HTERT RPE-1 (cell line): Measurements from ENCODE around the gene FAM120B.

Source experiments
- in situ Hi-C: fragments of 300-500 bp; cut with MboI; formaldehyde crosslinking; loops from 4 replicates; pipeline ENCODE4 v1.14.3; 2020; ENCODE audit warnings: low sequenced_read_pairs

The FAM120B gene

GRCh38 chr6:170410241-170410640 lies 103.7 kb downstream of the FAM120B start:
- in situ Hi-C loops: no loop called here

DNA sequence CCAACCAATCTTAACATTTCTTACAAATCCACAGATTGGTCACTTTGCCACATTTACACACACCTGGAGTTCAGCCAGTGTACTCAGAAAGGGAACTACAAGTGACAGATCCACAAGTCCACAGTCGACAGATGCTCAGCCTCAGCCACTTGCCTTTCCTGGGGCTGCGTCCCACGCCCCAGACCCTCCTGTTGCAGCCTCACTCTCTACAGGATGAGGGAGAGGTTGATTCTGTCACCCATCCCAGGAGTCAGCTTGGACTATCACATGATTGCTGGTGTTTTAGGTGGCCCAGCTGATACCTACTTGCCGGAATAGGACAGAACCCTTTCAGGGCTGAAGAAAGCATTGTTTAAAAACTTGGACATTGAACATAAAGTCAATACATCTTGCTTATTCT lies 108.8 kb downstream of the FAM120B start:
- in situ Hi-C loops: no loop called here

DNA sequence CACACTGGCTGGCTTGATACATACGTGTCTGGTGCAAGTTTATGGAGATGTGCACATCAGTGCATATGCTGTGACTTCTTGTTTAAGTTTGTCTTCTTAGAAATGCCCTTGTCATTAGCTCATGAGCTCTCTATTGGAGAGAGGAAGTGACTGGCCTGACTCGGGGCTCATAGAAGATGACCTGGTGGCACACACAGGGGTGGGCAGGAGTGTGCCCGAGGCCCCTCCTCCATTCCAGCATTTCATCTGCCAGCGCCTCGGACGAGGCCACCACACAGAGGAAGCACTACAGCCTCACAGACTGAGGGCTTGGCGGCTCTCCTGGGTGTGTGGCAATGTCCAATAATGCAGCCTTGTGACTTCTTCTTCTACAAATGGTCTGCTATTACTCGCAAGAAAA lies 109.7 kb downstream of the FAM120B start:
- in situ Hi-C loops: no loop called here

DNA sequence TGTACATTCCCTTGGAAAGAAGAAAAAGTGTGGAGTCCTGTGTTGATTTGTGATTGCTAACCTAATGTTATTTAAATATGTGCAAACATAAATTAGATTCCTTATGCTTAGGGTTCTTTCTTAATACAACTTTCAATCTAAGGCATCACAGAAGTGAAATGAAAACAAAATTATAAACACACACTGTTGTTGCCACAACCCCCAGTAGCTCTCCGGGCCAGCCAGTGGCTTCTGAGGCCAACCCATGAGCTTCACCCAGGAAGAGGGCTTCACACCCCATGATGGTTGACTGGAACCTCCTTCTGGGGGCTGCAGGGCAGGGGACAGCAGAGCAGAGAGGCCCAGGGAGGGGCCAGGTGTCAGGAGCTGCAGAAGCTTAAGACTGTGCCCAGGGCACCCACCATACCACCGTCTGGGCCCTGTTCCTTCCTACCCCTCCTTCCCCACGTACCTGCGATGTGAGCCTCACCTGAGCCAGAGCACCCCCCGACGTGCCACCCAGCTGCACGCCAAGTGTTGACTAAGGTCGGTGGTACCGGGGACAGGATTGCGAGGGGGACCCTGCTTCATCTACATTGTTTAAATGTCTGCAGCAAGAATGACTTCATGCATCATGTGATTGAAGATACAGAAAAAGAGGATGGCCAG lies 110.5 kb downstream of the FAM120B start:
- in situ Hi-C loops: no loop called here

- in situ Hi-C loops: no loop called here
Measured at GRCh38 chr6:170417881-170418280, 111.3 kb downstream of the FAM120B start.

DNA sequence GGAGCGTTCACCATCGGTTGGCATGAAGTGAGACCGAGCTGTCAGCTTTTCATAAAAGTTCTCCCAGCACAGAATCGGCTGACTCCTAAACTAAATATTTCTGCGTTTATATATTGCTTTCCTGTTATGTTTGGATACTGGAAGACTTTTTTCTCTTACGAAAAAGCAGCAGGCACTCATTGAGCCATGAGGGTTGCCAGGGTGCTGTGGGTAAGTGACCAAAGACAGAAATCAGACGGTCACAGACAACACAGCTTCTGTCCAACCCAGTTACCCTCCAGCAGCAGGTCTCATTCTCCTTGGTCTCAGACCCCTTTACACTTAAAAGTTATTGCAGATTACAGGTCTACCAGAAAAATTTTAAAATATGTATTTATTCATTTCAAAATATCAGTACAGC lies 113.7 kb downstream of the FAM120B start:
- in situ Hi-C loops: no loop called here

DNA sequence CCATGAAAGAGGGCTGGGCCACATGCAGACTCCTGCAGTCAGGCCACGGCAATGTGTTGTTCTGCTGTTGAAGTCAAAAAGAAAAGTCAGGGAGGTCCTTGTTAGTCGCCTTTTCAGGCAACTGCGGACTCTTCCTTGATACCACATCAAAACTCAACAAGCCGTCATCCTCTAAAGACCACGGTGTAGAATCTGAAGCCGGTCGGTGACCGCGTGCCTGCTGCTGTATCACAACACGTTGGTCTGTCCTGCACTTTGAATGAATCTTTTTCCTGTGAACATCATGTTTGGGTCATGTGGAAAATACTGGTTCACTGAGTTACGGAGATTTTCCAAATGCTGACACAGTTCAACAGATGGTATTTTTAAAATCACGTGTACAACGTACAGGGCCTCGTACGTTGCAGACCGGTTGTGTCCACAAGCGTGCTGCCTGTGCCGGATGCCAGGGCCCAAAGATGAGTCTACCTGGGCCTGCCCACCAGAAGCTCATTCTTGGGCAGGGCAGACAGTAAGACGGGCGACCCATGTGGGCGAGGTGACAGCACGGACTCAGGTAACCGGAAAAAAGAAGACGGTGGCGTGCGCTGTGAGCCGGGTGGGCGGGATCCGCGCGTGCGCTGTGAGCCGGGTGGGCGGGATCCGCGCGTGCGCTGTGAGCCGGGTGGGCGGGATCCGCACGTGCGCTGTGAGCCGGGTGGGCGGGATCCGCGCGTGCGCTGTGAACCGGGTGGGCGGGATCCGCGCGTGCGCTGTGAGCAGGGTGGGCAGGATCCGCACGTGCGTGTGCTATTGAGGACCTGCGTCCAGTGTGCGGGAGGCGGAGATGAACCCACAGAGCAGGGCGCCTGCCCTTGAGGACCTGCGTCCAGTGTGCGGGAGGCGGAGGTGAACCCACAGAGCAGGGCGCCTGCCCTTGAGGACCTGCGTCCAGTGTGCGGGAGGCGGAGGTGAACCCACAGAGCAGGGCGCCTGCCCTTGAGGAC lies 114.5 kb downstream of the FAM120B start:
- in situ Hi-C loops: no loop called here

DNA sequence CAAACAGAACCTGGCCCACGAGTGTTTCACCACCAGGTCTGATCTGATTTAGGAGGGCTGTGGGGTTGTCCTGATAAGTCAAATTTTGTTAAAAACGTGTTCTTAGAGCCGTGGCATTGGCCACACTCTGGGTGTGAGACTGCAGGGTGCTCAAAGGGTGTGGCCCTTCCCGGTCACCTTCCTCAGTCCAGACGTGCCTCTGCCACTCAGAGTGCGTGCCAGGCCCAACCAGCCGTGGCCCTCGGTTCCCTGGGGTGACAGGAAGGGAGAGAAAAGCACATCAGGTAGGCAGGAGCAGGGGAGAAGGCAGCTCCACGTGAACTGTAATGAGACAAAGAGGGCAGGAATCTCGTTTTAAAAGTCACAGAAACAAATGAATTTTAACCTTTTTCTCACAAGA lies 115.4 kb downstream of the FAM120B start:
- in situ Hi-C loops: no loop called here

DNA sequence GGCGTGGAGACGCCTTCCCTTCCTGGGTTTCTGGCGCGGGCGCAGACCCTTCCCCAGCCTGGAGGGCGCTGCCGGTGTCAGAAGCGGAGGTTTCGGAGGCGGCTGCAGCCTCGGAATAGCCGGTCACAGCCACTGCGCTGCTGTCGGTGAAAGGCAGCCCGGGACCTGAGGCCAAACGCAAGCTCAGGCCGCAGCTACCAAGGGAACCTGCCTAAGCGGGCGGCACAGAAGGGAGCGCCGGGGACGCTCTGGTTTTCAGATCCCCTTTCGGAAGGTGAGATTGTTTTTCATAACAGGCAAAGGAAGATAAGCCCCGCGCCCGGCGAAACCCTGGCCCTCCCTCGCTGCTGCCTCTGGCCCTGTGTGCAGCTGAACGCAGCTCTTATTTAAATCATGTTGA lies 116.5 kb downstream of the FAM120B start:
- in situ Hi-C loops: no loop called here

DNA sequence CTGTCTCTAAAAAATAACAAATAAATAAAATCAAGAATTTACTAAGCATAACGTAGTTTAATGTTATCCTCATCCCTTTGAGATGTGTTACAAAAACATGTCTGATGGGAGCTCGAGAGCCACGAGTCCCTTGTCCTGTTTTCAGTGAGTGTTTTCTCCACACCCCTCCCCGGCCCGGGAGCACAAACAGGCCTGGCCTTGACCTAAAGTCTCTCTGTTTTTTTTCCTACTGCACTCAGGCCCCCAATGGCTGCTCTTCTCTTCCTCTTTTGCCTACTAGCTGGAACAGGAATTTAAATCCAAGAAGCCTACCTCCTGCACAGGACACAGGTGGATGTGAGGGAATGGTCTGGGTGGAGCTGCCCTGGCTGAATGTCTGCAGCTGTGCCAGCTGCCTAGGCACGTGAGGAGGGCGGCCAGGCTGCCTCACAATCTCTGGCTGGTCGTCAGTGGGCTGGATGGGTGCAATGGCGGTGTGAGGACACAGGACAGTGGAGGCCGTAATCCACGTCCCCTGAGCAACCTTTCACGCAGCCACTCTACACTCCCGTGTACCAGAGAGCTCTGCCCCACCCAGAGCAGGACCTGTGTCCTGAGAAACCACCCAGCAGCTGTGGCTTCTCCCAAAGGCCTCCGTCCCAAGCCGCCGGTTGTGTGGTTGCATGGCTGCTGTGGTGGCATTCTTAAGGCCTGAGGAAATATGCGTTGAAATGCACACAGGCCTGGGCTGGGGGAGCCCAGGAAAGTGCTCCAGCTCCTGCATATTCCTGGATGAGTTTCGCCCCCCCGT lies 117.5 kb downstream of the FAM120B start:
- in situ Hi-C loops: no loop called here

GRCh38 chr6:170424604-170425126 lies 118.1 kb downstream of the FAM120B start:
- in situ Hi-C loops: no loop called here

DNA sequence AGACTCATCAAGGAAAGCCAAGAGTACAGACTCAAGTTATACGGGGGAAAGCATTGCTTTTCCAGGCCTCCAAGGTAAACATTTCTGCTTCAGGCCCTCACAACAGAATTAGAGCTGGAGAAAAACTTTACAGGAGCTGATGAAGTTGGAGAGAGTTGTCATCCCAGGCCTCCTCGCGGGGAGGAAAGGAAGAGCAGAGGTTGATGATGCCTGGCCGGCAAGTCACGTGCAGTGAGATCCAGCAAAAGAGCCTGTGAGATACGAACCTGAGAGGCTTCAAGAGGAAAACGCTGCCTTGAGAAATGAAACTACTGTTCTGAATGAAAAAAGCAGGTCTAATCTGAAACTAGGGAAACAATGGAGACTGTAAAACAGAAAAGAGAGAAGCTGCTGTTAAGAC lies 122.9 kb downstream of the FAM120B start:
- in situ Hi-C loops: no loop called here

- in situ Hi-C loops: no loop called here
Measured at GRCh38 chr6:170433163-170434116, 126.9 kb downstream of the FAM120B start.

DNA sequence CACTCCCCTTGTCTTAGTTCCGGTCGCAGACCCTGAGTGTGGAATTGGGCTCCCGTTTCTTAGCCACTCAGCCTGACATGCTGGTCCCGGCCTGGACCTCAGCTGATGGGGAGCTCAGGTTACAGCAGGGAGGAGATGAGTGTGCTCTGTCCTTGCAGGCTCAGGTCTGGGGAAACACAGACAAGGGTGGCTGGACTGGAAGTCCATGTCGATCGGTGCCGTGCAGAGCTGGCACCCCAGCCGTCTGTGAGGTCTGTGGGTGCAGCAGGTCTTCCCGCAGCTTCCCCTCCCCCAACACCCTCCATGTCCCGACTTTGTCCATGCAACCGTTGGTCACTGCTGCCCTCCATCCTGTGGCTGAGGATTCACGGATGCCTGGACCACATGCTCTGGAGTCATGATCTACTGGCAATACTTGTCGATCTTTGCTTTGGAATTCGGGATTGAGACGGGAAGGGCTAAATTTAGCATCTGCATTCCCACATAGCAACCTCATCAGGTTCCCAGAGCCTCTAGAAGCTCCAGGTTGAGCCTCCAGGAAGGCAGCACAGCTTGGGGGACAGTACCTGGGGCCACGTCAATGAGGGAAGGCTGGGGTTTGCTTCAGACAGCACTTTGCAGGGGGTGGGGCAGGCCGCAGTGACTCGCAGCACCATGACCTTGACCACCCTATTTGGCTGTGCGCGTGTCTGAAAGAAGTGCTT lies 127.7 kb downstream of the FAM120B start:
- in situ Hi-C loops: no loop called here

GRCh38 chr6:170434821-170435155 lies 128.2 kb downstream of the FAM120B start:
- in situ Hi-C loops: no loop called here

DNA sequence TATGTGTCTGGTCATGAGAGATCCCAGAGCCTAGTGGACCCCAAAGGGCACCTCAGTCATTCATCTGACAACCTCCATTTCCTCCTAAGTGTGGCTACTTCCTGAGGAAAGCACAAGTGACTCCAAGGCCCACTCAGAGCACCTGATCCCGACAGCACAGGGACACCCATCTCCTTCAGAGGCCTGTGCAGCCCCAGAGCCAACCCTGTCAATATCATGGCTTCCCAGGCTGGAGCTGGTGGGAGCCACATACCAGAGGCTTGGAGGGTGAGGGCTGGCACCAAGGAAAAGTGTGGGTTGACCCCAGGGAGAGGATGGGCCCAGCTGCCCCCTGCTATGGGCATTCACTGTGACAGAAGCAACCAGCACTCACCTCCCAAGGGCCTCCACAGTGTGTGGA lies 129.2 kb downstream of the FAM120B start:
- in situ Hi-C loops: no loop called here

DNA sequence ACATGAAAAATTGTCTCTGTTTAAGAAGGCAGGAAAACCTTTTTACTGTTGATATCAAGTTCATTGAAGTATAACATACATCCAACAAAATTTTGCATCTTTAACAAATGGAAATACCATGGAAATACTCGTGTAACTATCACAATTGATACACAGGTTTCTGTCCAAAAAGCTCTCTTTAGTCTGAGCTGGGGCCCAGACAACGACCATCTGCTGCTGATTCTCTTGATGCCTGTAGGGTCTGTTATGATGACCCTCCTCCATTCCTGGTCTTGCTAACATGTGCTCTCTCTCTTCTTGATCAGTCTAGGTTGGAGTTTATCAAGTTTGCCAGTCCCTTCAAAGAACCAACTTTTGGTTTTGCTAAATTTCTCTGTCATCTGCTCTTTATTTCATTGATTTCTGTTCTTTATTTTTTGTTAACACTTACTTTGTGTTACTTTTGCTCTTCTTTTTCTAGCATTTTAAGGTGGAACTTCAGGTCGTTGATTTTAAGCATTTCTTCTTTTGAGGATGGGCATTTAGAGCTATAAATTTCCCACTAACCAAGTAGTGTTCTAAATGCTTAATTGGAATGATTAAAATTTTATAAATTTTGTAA lies 129.8 kb downstream of the FAM120B start:
- in situ Hi-C loops: no loop called here

DNA sequence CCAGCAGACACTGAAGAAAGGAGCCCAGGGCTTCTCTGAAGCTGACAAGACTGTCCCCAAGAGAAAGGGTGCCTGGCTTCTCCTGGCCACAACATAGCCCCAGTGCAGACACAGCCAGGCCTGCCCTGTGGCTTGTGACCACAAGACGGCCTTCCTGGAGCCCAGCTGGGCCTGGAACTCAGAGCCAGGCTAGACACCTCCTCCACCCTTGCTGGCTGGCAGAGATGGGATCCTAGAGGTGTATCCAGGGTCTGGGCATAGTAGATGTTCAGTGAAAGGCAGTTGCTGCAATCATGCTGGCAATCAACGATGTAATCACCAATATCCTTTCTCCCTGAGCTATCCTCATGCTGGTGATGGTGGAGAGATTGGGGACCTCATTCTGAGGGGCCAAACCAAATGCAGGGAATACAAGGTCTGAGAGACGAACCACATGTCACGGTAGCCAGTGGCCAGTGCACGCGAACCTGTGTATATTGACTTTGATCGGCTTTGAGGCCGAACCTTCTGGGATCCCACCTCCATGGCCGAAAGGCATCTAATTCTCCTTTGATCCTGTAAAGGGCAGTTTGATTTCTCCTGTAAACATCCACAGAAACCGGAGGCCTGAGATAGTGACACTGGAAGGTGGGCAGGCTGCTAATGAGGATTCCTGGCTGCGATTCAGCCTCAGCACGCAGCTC lies 131.3 kb downstream of the FAM120B start:
- in situ Hi-C loops: no loop called here

DNA sequence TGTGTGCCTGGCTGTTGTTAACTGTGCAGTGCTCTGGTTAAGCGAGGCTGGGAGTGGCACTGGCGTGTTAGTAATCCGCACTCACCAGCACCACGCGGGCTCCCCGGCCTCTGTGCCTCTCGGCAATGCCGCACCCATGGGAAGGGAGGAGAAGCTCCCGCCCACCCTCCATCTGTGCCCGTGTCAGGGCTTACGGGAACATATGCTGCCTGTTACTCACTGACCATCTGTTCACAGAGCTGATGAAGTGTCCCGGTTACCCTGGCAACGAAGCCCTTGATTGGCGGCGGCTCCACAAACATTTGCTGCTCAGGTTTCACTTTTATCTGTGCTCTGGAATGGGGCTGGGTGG lies 131.8 kb downstream of the FAM120B start:
- in situ Hi-C loops: no loop called here
